Loucy (cell line): ENCODE data around the gene NMU.

Source experiments
- H2AFZ ChIP-seq: fragments of 200-600 bp; sonication (generic); 2 replicates; pipeline ENCODE4 v1.6.0; 2016; ENCODE audit warnings: antibody characterized with exemption, mild to moderate bottlenecking, low read length, moderate library complexity
- H3F3A ChIP-seq: fragments of 200-600 bp; 2 replicates; pipeline ENCODE4 v1.6.0; 2016; ENCODE audit warnings: antibody characterized with exemption, low read depth, mild to moderate bottlenecking
- H3K27me3 ChIP-seq: fragments of 200-600 bp; sonication (generic); 2 replicates; pipeline ENCODE4 v1.6.1; 2014; ENCODE audit warnings: low read length, mild to moderate bottlenecking; ENCODE audit not compliant: insufficient read depth, poor library complexity, severe bottlenecking
- H3K36me3 ChIP-seq: fragments of 200-600 bp; sonication (generic); 2 replicates; pipeline ENCODE4 v1.6.1; 2016; ENCODE audit warnings: low read length; ENCODE audit not compliant: insufficient read depth
- H3K4me1 ChIP-seq: fragments of 200-600 bp; sonication (generic); 2 replicates; pipeline ENCODE4 v1.5.1; 2014; ENCODE audit warnings: low read length, mild to moderate bottlenecking; ENCODE audit not compliant: insufficient read depth, poor library complexity, severe bottlenecking
- H3K4me2 ChIP-seq: fragments of 200-600 bp; sonication (generic); 2 replicates; pipeline ENCODE4 v1.6.0; 2014; ENCODE audit warnings: antibody characterized with exemption, low read length, low read depth, mild to moderate bottlenecking; ENCODE audit not compliant: poor library complexity, severe bottlenecking
- H3K4me3 ChIP-seq: fragments of 200-600 bp; sonication (generic); 2 replicates; pipeline ENCODE4 v1.5.1; 2014; ENCODE audit warnings: low read length, mild to moderate bottlenecking, mixed read lengths; ENCODE audit not compliant: poor library complexity, severe bottlenecking
- H3K79me2 ChIP-seq: fragments of 200-600 bp; sonication (generic); 2 replicates; pipeline ENCODE4 v1.6.1; 2014; ENCODE audit warnings: low read length; ENCODE audit not compliant: insufficient read depth
- H3K9ac ChIP-seq: fragments of 200-600 bp; sonication (generic); 2 replicates; pipeline ENCODE4 v1.6.0; 2014; ENCODE audit warnings: mild to moderate bottlenecking, low read depth, low read length, moderate library complexity; ENCODE audit not compliant: poor library complexity, severe bottlenecking
- H3K9me2 ChIP-seq: fragments of 200-600 bp; sonication (generic); replicated peaks from 2 replicates; pipeline ENCODE4 v1.6.1; 2016; ENCODE audit warnings: low read depth, low read length, mixed read lengths
- H3K9me3 ChIP-seq: fragments of 200-600 bp; sonication (generic); 2 replicates; pipeline ENCODE4 v1.6.1; 2014; ENCODE audit warnings: mild to moderate bottlenecking, antibody characterized with exemption, low read length, low read depth; ENCODE audit not compliant: insufficient read depth
- H4K20me1 ChIP-seq: fragments of 200-600 bp; sonication (generic); 2 replicates; pipeline ENCODE4 v1.6.0; 2014; ENCODE audit warnings: antibody characterized with exemption, low read length, mild to moderate bottlenecking; ENCODE audit not compliant: insufficient read depth, poor library complexity, severe bottlenecking
- EZH2phosphoT487 ChIP-seq: fragments of 200-600 bp; IDR thresholded peaks from 2 replicates; pipeline ENCODE4 v1.6.1; 2018; ENCODE audit warnings: antibody characterized with exemption, mild to moderate bottlenecking, moderate library complexity, borderline replicate concordance
- TF ChIP-seq, protein P1 (sequence below): fragments of 200-600 bp; sonication (generic); conservative IDR thresholded peaks from 2 replicates; pipeline ENCODE4 v1.5.1; 2014; ENCODE audit warnings: mild to moderate bottlenecking, antibody characterized with exemption, low read length

The NMU gene

GRCh38 chr4:55666535-55666934 lies 30.4 kb upstream of the NMU start:
- Histone ChIP-seq H3K9me3 (no peaks in the 10 kb centered on the region), H3K9me2 (no peaks in the 10 kb centered on the region), H3K27me3 (no peaks in the 10 kb centered on the region), H2AFZ (no peak overlapping the region), H3K9ac (no peak overlapping the region), H3K79me2 (no peaks in the 10 kb centered on the region), H4K20me1 (no peaks in the 10 kb centered on the region), H3F3A (no peaks in the 10 kb centered on the region), H3K4me3 (no peak overlapping the region), H3K4me2 (no peak overlapping the region), H3K4me1 (no peaks in the 10 kb centered on the region), H3K36me3 (no peaks in the 10 kb centered on the region)
- TF ChIP-seq, protein P1, sequence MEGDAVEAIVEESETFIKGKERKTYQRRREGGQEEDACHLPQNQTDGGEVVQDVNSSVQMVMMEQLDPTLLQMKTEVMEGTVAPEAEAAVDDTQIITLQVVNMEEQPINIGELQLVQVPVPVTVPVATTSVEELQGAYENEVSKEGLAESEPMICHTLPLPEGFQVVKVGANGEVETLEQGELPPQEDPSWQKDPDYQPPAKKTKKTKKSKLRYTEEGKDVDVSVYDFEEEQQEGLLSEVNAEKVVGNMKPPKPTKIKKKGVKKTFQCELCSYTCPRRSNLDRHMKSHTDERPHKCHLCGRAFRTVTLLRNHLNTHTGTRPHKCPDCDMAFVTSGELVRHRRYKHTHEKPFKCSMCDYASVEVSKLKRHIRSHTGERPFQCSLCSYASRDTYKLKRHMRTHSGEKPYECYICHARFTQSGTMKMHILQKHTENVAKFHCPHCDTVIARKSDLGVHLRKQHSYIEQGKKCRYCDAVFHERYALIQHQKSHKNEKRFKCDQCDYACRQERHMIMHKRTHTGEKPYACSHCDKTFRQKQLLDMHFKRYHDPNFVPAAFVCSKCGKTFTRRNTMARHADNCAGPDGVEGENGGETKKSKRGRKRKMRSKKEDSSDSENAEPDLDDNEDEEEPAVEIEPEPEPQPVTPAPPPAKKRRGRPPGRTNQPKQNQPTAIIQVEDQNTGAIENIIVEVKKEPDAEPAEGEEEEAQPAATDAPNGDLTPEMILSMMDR, result no peak
- no peak for TF ChIP-seq EZH2phosphoT487

GRCh38 chr4:55663145-55663544 lies 27.0 kb upstream of the NMU start:
- no peaks in the 10 kb centered on the region for H3K9me3 ChIP-seq
- H3K4me3 ChIP-seq, result no peak overlapping the region
- no peak overlapping the region for H3K9ac ChIP-seq
- H3K36me3 ChIP-seq, result no peaks in the 10 kb centered on the region
- no peak overlapping the region for H3K4me2 ChIP-seq
- H3K27me3 ChIP-seq, result no peaks in the 10 kb centered on the region
- H3K4me1 ChIP-seq, result no peaks in the 10 kb centered on the region
- H2AFZ ChIP-seq, result no peak overlapping the region
- H3K9me2 ChIP-seq, result no peaks in the 10 kb centered on the region
- TF ChIP-seq EZH2phosphoT487, result no peak
- TF ChIP-seq, protein P1, result no peak
- no peaks in the 10 kb centered on the region for H4K20me1 ChIP-seq
- no peaks in the 10 kb centered on the region for H3F3A ChIP-seq
- H3K79me2 ChIP-seq, result no peaks in the 10 kb centered on the region

DNA sequence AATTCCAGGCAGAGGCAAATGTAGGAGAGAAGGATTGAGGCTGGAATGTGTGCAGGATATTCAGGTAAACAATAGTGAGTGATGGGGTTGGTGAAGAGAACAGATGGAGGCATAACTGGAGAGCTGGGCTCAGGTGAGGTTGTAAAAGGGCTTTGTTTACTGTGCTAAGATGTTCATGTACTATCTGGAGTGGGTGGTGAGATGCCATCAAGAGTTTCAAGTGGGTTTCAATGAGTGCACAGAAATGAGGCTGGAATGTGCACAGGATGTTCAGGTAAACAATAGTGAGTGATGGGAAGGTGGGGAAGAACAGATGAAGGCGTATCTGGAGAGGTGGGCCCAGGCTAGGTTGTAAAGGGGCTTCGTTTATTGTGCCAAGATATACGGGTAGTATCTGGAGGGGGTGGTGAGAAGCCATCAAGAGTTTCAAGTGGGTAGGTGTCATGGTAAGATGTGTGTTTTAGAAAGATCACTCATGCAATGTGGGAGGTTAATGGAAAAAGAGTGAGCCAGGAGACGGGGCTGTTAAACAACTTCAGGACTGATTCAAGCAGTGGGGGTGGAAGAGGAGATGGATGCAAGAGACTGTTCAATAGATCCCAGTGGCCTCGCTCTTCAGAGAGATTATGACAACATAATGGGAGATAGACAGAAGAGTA lies 25.4 kb upstream of the NMU start:
- H4K20me1 ChIP-seq, result no peaks in the 10 kb centered on the region
- no peaks in the 10 kb centered on the region for H3K79me2 ChIP-seq
- H3K4me2 ChIP-seq, result no peak overlapping the region
- H3K9me2 ChIP-seq, result no peaks in the 10 kb centered on the region
- no peaks in the 10 kb centered on the region for H3F3A ChIP-seq
- H3K4me1 ChIP-seq, result no peaks in the 10 kb centered on the region
- no peak overlapping the region for H3K9ac ChIP-seq
- H2AFZ ChIP-seq, result no peak overlapping the region
- H3K27me3 ChIP-seq, result no peaks in the 10 kb centered on the region
- no peak overlapping the region for H3K4me3 ChIP-seq
- no peaks in the 10 kb centered on the region for H3K9me3 ChIP-seq
- TF ChIP-seq, protein P1, result no peak
- no peak for TF ChIP-seq EZH2phosphoT487
- no peaks in the 10 kb centered on the region for H3K36me3 ChIP-seq
